Inferior parietal cortex (tissue), 1 donor: ENCODE results near the gene SMCO2.

Experiments
- DNase-seq: peaks from one replicate; pipeline ENCODE4 v3.0.0-alpha.2; 2016; ENCODE audit errors: extremely low spot score

The SMCO2 gene

DNA sequence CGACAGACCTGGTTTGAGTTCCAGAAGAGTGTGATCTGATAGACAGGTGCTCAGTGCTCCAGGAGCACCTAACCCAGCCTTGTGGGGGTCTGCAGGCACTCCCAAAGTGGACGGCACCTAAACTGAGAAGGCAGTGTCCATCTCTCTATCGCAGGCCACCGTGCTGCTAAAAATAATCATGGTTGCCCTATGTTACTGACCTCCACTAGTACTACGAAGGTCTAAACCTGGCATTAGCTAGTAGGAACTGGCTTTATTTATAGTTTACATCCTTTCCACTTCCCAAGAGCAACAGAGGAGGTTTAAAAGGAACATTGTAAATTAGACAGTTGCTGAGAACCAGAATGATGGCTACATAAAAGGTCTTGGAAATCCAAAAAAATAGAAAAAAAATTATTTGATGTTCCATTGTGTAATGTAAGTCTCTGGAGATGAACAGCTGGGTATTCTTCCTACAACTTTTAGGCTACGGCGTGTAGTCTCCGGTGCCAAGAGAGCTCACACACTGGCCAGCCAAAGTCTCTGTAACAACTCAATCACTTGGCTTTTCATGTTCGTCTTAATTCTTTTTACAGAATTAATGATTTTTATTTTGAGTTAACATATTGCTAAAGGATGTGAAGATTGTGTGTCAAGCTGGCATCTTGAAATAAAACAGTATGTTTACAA is 104.8 kb downstream of the SMCO2 start:
- DNase-seq, result no peak
